NOMO-1 treated with DMSO at 0.1 percent for 48 hours (cell line): ENCODE data around the gene MARCHF4.

Experiments used
- DNase-seq: peaks from one replicate; lab custom pipeline; 2025; ENCODE audit not compliant: unreplicated experiment; lab: John Stamatoyannopoulos, UW

The MARCHF4 gene

GRCh38 chr2:216371721-216372702 is at the start of gene MARCHF4:
Gene MARCHF4, minus strand, starts transcription at chr2:216372483. Its CDS starts 2,223 bp downstream, at chr2:216370260.
- peak; percentile 1 for DNase-seq

GRCh38 chr2:216420367-216421101 is 48.3 kb upstream of the MARCHF4 start:
- DNase-seq: no peak

- no peak for DNase-seq
These were observed 46.7 kb upstream of the MARCHF4 start for GRCh38 chr2:216418981-216419380.

GRCh38 chr2:216416571-216417307 is 44.5 kb upstream of the MARCHF4 start:
- no peak for DNase-seq

- no peak for DNase-seq
These were observed 43.3 kb upstream of the MARCHF4 start for GRCh38 chr2:216415541-216415940.

GRCh38 chr2:216414772-216415319 is 42.6 kb upstream of the MARCHF4 start:
- no peak for DNase-seq

GRCh38 chr2:216413882-216414281 is 41.6 kb upstream of the MARCHF4 start:
- DNase-seq: no peak

GRCh38 chr2:216412022-216412999 is 40.0 kb upstream of the MARCHF4 start, which contains the start of gene SMARCAL1:
Gene SMARCAL1, plus strand, starts transcription at chr2:216412484. Its CDS starts 2,221 bp downstream, at chr2:216414705.
- peak; percentile 98 for DNase-seq

- DNase-seq: no peak
These were observed 38.3 kb upstream of the MARCHF4 start for GRCh38 chr2:216410550-216410949.

GRCh38 chr2:216408426-216409290 is 36.4 kb upstream of the MARCHF4 start:
- DNase-seq: no peak

- DNase-seq: no peak
These were observed 34.5 kb upstream of the MARCHF4 start for GRCh38 chr2:216406826-216407225.

GRCh38 chr2:216405588-216405987 is 33.3 kb upstream of the MARCHF4 start:
- no peak for DNase-seq

- peak; percentile 22 for DNase-seq
These were observed 31.8 kb upstream of the MARCHF4 start for GRCh38 chr2:216404010-216404618.

- no peak for DNase-seq
These were observed 30.5 kb upstream of the MARCHF4 start for GRCh38 chr2:216402751-216403150.

- no peak for DNase-seq
These were observed 27.3 kb upstream of the MARCHF4 start for GRCh38 chr2:216399621-216400020.

- DNase-seq: no peak
These were observed 22.6 kb upstream of the MARCHF4 start for GRCh38 chr2:216394881-216395280.

- DNase-seq: no peak
These were observed 20.9 kb upstream of the MARCHF4 start for GRCh38 chr2:216392945-216393840.
